ENCODE data around the gene ACSBG1.

DNA sequence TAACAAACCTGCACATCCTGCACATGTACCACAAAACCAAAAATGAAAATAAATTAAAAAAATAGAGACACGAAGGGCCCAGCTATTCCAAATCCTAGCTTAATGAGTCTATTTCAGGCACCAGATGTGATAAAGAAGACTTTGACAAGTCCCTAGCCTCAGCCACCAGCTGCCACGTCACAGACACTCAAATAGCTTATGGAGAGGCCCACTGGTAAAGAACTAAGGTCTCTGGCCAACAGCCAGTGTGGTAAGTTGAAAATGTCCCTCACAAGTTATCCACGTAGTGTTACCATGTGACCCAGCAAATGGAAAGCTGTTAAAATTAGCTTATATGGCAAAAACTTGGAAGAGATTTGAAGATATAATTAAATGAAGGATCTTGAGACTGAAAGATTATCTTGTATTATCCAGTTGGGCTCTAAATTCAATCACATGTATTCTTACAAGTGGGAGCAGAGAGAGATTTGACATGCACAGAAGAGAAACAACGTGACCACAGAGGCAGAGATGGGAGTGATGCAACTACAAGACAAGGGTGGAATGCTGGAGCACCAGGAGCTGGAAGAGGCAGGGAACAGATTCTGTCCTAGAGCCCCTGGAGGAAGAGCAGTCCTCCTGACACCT lies 10.9 kb downstream of the ACSBG1 start:
- TF ChIP-seq, protein P1, sequence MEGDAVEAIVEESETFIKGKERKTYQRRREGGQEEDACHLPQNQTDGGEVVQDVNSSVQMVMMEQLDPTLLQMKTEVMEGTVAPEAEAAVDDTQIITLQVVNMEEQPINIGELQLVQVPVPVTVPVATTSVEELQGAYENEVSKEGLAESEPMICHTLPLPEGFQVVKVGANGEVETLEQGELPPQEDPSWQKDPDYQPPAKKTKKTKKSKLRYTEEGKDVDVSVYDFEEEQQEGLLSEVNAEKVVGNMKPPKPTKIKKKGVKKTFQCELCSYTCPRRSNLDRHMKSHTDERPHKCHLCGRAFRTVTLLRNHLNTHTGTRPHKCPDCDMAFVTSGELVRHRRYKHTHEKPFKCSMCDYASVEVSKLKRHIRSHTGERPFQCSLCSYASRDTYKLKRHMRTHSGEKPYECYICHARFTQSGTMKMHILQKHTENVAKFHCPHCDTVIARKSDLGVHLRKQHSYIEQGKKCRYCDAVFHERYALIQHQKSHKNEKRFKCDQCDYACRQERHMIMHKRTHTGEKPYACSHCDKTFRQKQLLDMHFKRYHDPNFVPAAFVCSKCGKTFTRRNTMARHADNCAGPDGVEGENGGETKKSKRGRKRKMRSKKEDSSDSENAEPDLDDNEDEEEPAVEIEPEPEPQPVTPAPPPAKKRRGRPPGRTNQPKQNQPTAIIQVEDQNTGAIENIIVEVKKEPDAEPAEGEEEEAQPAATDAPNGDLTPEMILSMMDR (IDR thresholded peaks at IDR 0.05; ENCODE audit: low read length): no peak
- TF ChIP-seq EZH2phosphoT487 (IDR thresholded peaks at IDR 0.05; ENCODE audit: low read length): no peak

All from MM.1S (cell line).